Tracheal epithelial cell (primary cell): ENCODE results near the gene CACNB1. TPM values are rescaled to one million over a fixed set of nuclear protein-coding genes. Genes with fewer than 3 reads are reported as not detected.

ENCODE experiments used
- total RNA-seq: library from RNA; depleted of rRNA; stranded (reverse); fragments of >200 nt; gene quantifications from 2 replicates; pipeline ENCODE4 v1.2.1, GENCODE V29; 2014

CACNB1 gene
- total RNA-seq: 1.7 and 6.7 TPM in 2 replicates

DNA sequence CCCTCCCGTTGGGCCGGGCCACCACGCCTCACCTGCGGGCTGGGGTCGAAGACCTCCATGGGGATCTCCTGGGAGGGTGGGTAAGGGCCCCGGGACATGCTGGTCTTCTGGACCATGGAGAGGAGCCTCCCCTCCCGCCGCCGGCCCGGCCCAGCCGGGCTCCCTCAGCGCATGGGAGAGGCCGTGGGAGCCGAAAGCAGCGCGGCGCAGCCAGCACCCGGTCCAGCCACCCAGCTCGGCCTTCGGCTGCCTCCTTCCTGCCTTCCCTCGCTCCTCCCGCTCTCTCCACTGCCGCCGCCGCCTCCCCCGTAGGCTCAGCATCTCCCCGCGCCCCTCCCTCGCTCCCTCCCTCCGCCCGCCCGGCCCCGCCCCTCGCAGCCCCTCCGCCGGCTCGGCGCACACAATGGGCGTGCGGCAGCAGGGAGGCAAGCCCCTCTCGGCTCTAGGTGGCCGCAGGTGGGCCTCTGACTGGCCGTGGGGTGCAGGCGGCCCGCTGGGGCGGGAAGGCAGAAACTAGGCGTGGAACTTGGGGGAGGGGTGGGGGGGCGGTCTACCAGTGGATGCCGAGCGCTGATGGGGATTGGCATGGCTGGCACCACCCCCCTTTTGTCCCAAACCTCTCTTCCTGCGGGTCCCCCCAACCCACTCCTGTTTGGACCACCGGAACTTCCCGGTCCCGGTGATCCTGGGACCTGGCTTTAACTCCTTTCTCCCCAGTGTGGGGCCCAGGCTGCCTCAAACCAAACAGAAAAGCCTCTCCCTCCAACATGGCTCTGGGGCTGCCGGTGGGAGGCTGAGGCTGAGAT, at the start of gene CACNB1:
Gene CACNB1 (minus strand): TSS at position 290 of the 806 bp plus-strand sequence. CDS start 174 bp downstream, at position 116.

DNA sequence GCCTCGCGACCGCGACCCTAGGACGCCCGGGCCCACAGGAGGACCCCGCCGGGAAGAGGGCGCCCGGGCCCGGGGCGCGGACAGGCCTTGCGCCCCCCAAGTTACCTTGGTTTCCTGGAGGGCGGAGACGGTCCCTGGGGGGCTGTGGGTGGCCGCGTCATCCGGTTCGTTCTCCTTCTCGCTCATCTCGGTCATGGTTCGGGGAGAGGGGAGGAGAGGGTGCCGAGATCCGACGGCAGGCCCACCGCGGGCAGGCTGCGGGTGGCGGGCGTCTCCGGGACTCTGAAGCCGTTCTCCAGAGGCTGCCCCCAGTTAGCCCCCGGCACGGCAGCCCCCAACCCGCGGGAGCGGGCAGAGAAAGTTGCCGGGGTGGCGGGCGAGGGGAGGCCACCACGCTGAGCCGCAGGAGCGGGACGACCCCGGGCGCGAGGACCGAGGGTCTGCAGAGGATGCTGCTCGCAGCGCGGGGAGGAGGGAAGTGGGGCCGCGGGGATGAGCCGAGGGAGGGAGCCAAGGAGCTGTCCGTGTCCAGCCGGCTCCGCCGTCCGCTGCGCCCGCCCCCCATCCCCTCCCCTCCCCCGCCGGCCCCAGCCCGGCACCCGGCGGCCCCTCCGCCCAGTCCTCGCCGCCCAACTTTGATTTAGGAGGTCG, 28.0 kb upstream of the CACNB1 start, which contains the start of gene STAC2:
Gene STAC2 (minus strand): TSS at position 638 of the 651 bp plus-strand sequence. CDS start 443 bp downstream, at position 195.

DNA sequence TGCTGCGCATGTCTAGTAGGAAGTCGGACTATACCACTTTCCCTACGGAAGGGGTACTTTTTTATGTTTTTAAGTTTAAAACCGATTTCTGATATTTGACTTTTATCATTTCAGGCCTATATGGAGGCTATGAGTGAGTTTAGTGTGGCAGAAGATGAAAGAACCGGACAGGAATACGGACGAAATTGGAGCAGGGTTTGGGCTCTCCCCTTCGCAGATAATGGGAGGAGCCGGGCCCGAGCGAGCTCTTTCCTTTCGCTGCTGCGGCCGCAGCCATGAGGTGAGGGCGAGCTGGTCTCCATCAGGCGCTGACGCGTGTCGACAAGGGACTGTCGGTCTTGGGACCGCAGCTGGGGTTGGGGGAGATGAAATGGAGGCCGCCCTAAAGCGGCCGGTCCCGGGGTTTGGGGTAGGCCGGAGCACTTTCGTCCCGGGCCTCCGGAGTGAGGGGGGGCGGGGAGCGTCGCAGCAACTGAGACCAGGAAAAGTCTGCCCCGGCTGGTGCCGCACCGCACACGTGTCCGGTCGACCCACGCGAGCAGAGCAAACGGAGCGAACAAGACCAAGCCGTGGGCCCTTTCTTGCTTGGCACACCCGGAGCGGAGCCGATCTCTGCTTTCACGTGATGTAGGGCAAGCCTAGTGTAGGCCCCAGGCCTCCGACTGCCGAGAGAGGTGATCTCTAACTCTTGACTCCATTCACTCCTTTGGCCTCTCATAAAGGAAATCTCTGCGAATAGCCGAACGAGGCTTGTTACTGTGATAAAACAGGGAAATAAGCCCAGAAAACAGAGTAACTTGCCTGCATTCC, 2.8 kb upstream of the CACNB1 start, which contains the start of gene RPL19:
Gene RPL19 (plus strand): TSS at position 214 of the 810 bp plus-strand sequence. CDS start 62 bp downstream, at position 276.

DNA sequence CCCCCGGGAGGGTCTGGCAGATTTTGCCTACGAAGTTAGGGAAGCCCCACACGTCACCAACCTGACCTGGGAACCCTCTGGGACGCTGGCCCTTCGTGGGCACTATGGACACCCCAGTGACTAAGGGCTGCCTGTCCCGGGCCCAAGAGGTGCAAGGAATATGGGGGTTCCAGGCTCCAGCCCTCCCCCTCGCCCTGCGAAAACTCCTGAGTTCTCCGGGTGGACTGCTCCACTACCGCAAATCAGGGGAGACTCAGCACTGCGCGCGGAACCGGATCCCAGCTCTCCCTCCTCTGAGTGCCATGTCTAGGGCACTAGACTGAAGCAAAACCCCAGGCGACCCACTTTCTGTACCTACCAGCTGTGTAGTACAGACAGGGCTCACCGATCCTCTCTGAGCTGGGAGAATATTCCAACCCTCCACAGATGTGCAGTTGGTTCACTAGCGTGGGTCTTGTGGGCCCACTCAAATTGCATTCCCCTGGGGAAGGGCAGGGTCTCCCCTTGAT, 31.6 kb downstream of the CACNB1 start, which contains the start of gene ARL5C:
Gene ARL5C (minus strand): TSS at position 321 of the 509 bp plus-strand sequence. CDS start 401 bp downstream, outside the sequence.

DNA sequence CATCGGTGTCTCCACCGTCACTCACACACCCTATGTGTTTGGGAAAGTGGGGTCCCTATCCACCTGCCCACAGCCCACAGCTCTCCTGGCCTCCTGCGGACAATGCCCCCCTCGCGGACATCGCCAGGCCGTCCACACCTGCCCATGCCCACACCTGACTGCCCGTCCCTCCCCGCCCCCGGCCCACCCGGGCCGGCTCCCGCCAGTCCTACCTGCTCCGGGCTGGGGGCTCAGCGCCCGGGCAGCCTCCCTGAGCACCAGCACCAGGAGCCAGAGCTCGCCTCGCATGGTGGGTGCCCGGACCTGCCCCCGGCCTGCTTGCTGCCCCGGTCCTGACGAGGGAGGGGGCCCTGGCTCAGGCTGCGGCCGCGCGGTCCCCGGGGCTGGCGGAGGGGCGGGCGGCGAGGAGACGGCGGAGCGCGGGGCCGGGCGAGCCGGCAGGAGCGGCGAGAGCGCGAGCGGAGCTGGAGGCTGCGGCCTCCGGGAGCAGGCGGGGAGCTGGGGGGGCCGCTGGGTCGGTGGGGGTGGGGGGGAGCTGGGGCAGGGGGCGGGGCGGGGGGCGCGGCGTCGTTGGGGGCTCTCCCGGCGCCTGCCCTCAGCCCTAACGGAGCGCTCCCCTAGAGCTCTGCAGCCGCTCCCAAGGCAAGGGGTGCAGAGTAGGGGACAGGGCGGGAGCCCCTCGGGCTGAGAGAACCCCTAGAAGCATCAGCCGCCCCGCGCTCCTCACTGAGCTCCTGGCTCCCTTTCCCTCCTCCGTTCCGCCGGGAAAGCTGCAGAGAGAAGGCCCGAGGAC, 46.1 kb downstream of the CACNB1 start, which contains the start of gene PLXDC1:
Gene PLXDC1 (minus strand): TSS at position 488 of the 793 bp plus-strand sequence. CDS start 200 bp downstream, at position 288.

Other genes starting within 250 kb of the CACNB1 start
- under 0.01 TPM in 1 of 2 replicates, not detected in the other for gene FBXO47, start 230.3 kb downstream of the CACNB1 start, total RNA-seq
- gene PLXDC1, start 46.0 kb downstream of the CACNB1 start, total RNA-seq: 1.7 TPM in 1 of 2 replicates, not detected in the other
- gene ARL5C, start 31.5 kb downstream of the CACNB1 start, total RNA-seq: not detected in 2 replicates
- gene RPL19, start 2.6 kb upstream of the CACNB1 start, total RNA-seq: 2,255 and 2,684 TPM in 2 replicates
- gene STAC2, start 28.3 kb upstream of the CACNB1 start, total RNA-seq: under 0.01 TPM in 1 of 2 replicates, not detected in the other
- gene FBXL20, start 204.0 kb upstream of the CACNB1 start, total RNA-seq: 11.1 and 11.7 TPM in 2 replicates